ENCODE measurements around the gene ECE1. TPM values are rescaled to one million over a fixed set of nuclear protein-coding genes. Genes with fewer than 3 reads are reported as not detected.
"Not testable (repeated sequence)": the region's sequence is repeated elsewhere in the genome, so short reads cannot be mapped to it uniquely, and the experiment has no call there.

The ECE1 gene
- total and polyA plus RNA-seq, 7 donors = 12.2 to 24.9 (median 14.6) TPM

DNA sequence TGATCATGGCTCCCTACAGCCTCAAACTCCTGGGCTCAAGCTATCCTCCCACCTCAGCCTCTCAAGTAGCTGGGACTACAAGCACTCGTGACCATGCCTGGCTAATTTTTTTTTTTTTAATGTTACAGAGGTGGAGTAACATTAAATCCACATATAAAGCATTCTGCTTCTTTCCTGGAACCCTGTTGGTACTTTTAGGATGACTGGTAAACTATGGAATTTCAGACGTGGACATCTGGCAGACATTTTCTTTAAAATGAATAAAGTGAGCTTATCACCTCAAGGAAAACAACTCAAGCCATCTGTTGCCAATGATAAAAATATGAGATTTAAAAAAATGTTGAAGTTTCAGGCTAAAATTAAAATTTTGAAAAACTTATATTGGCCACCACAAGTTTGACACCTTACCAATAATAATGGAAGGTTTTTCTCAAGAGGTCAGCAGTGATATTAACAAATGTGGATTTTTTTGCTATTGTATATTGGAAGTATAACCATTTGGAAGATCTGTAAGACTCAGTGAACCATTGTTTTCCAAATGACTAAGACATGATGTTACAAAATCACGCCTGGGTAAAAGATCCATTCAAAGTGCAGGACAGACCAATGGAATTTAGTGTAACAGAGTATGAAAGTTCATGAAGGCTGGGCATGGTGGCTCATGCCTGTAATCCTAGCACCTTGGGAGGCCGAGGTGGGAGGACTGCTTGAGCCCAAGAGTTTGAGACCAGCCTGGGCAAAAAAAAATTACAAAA, 60.8 kb downstream of the ECE1 start:
- no peaks in the 10 kb centered on the region for H3K9me3 ChIP-seq
- ATAC-seq (no peak), DNase-seq (no peak)
- peaks cover 4 to 56% of the 10 kb centered on the region in 2 donors for H3K36me3 ChIP-seq (ENCODE audit: insufficient read depth in 1 of 2, low read depth in 1 of 2)
- H3K4me1 ChIP-seq = no peaks in the 10 kb centered on the region
- H3K27ac ChIP-seq = no peak overlapping the region
- H3K27me3 ChIP-seq (ENCODE audit: insufficient read depth in 3 of 3, low read length in 2 of 3) = no peaks in the 10 kb centered on the region
- intact Hi-C loops (cut with DNase I) = no loop called here
- WGBS, 3 donors = 85 to 92% (median 88%) methylated on average over 4 of the region's 4 CpGs
- H3K4me3 ChIP-seq = no peak overlapping the region
- TF ChIP-seq, protein P1, sequence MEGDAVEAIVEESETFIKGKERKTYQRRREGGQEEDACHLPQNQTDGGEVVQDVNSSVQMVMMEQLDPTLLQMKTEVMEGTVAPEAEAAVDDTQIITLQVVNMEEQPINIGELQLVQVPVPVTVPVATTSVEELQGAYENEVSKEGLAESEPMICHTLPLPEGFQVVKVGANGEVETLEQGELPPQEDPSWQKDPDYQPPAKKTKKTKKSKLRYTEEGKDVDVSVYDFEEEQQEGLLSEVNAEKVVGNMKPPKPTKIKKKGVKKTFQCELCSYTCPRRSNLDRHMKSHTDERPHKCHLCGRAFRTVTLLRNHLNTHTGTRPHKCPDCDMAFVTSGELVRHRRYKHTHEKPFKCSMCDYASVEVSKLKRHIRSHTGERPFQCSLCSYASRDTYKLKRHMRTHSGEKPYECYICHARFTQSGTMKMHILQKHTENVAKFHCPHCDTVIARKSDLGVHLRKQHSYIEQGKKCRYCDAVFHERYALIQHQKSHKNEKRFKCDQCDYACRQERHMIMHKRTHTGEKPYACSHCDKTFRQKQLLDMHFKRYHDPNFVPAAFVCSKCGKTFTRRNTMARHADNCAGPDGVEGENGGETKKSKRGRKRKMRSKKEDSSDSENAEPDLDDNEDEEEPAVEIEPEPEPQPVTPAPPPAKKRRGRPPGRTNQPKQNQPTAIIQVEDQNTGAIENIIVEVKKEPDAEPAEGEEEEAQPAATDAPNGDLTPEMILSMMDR (IDR thresholded peaks at IDR 0.05) = no peak

DNA sequence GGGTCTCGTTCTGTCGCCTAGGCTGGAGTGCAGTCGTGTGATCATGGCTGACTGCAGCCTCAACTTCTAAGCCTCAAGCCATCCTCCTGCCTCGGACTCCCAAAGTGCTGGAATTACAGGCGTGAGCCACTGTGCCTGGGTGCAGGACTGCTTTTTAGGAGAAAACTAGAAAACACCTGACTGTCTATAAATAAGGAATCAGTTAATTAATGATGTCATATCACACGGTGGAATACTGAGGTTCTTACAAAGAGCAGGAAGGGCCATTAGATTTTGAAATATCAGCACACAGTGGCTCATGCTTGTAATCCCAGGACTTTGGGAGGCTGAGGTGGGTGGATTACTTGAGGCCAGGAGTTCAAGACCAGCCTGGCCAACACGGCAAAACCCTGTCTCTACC, 62.0 kb downstream of the ECE1 start:
- H3K27ac ChIP-seq; DNase-seq; ATAC-seq; H3K4me3 ChIP-seq; H3K4me1 ChIP-seq; intact Hi-C loops (cut with DNase I); H3K27me3 ChIP-seq (ENCODE audit: insufficient read depth in 3 of 3, low read length in 2 of 3); H3K9me3 ChIP-seq: not testable (repeated sequence)
- 89 to 93% (median 90%) methylated on average over 7 of the region's 7 CpGs for WGBS, 3 donors
- H3K36me3 ChIP-seq (ENCODE audit: insufficient read depth in 1 of 2, low read depth in 1 of 2) = peaks cover 4 to 50% of the 10 kb centered on the region in 2 donors

DNA sequence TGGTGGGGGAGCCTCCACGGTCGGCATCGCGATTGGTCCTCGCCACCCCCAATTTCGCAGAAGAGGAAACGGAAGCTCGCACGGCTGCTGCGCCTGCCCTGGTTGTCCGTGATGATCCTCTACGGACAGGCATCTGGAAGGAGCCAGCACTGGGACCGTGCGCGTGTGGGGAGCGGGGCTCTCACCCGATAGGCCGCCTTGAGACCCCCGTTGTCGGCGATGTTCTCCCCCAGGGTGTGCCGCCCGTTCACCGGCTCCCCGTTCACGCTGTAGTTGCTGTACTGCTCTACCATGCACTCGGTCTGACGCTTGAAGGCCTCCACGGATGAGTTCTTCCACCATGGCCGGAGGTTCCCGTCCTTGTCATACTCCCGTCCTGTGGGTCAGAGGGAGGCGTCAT, 65.2 kb downstream of the ECE1 start:
- ATAC-seq (no peak), DNase-seq (no peak)
- Histone ChIP-seq H3K27me3 (ENCODE audit: insufficient read depth in 3 of 3, low read length in 2 of 3) (no peaks in the 10 kb centered on the region), H3K27ac (no peak overlapping the region), H3K9me3 (no peaks in the 10 kb centered on the region), H3K4me1 (no peaks in the 10 kb centered on the region), H3K36me3 (ENCODE audit: insufficient read depth in 1 of 2, low read depth in 1 of 2) (peaks cover 4 to 62% of the 10 kb centered on the region in 2 donors), H3K4me3 (no peak overlapping the region)
- intact Hi-C loops (cut with DNase I) = no loop called here
- 93 to 97% (median 95%) methylated on average over 32 to 33 of the region's 33 CpGs for WGBS, 3 donors
- TF ChIP-seq, protein P1 (IDR thresholded peaks at IDR 0.05) = no peak

DNA sequence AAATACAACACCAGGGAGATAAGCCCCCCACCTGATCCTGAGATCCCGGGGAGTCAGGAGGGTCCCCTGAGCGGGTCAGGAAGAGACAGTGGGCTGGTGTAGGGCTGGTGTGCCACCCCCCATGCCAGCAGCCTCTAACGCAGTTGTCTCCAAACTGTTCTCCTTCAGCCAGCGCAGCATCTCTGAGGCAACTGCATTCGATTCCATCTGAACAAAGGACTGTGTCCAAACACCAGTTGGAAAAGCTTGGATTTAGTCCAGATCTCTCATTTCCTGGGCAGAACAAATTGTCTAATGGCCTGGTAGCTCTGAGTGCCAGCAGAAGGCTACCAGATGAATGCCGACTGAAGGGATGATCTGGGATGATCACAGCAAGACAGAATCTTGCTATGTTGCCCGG, 69.4 kb downstream of the ECE1 start:
- H3K4me3 ChIP-seq = no peak overlapping the region
- WGBS, 3 donors = 43 to 51% (median 45%) methylated on average over 7 of the region's 7 CpGs
- peaks cover 4 to 54% of the 10 kb centered on the region in 2 donors for H3K36me3 ChIP-seq (ENCODE audit: insufficient read depth in 1 of 2, low read depth in 1 of 2)
- H3K9me3 ChIP-seq = no peaks in the 10 kb centered on the region
- no peaks in the 10 kb centered on the region for H3K4me1 ChIP-seq
- no peaks in the 10 kb centered on the region for H3K27me3 ChIP-seq (ENCODE audit: insufficient read depth in 3 of 3, low read length in 2 of 3)
- ATAC-seq (no peak), DNase-seq (no peak)
- no peak overlapping the region for H3K27ac ChIP-seq
- intact Hi-C loops (cut with DNase I) = no loop called here
- TF ChIP-seq, protein P1 (IDR thresholded peaks at IDR 0.05) = no peak

DNA sequence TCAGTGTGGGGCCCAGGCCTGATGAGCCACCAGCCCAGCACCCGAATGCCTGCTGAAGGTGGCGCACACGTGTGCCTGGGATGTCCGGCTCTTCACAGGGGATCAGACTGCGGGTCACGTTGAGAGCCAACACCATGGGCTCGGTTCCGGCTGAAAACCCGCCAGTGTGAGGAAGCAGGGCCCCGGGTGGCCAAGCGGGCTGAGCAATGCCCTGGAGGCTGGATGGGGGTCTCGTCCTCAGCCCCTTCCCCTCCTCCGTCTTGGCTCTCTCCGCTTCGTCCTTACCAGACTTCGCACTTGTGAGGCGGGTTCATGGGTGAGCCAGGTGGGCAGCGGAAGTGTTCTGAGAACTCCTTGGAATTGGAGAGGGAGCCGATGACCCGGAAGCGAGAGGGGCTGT, 70.6 kb downstream of the ECE1 start:
- intact Hi-C loops (cut with DNase I) = no loop called here
- DNase-seq (no peak), ATAC-seq (no peak)
- Histone ChIP-seq H3K27me3 (ENCODE audit: insufficient read depth in 3 of 3, low read length in 2 of 3) (no peaks in the 10 kb centered on the region), H3K27ac (no peak overlapping the region), H3K4me1 (no peaks in the 10 kb centered on the region), H3K36me3 (ENCODE audit: insufficient read depth in 1 of 2, low read depth in 1 of 2) (peaks cover 0 to 47% of the 10 kb centered on the region in 2 donors), H3K4me3 (no peak overlapping the region), H3K9me3 (no peaks in the 10 kb centered on the region)
- 91 to 96% (median 92%) methylated on average over 21 of the region's 21 CpGs for WGBS, 3 donors
- TF ChIP-seq, protein P1 (IDR thresholded peaks at IDR 0.05) = no peak
